ENCODE measurements around the gene GPR68.

Gene GPR68

DNA sequence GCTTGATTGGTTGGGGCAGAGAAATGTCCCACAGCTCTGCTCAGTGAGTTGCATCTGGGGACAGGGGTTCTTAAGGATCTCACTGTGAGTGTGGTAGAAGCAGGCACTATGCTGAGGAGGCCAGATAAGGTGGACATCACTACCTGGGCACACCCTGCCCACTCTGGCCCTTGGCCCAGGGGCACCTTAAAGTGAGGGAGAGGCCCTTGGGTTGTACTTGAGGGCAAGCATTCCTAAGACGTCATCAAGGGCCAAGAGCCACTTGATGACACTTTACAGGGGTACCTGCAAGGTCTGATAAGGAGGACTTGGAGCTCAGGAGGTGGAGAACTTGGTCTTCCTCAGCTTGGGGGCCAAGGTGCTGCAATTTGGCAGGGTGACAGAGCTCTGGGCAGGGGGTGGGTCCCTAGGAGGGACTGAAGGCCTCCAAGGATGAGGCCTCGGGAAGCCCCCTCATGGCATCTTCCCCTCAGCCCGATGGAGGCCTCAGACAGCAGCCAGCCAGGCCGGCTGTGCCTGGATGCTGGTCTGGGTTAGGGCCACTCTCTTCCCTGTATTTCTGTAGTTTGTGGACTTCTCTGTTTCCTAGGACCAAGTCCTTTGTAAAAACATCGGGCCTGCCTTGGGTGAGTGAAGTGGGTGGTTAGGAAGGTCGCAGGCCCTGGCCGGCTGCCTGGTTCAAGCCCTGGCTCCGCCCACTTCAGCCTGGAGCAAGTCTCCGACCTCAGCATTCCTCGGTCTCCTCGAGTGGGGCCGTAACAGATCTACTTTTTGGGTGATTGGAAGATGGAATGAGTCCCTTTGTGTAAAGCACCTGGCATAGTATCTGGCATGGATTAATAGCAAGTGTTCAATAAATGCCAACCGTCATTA is 24.8 kb downstream of the GPR68 start:
- TF ChIP-seq POLR2AphosphoS5 (IDR thresholded peaks at IDR 0.05; ENCODE audit: low read depth, low read length) (no peak), TAF1 (IDR thresholded peaks at IDR 0.05; ENCODE audit: borderline replicate concordance, insufficient read depth, low read length) (no peak), FOXP2 (optimal IDR thresholded peaks at IDR 0.05; ENCODE audit: borderline replicate concordance, extremely low read depth, extremely low read length, insufficient read depth) (no peak), SIN3A (IDR thresholded peaks at IDR 0.05; ENCODE audit: borderline replicate concordance, insufficient read depth, low read length) (no peak)
- TF ChIP-seq, protein P1, sequence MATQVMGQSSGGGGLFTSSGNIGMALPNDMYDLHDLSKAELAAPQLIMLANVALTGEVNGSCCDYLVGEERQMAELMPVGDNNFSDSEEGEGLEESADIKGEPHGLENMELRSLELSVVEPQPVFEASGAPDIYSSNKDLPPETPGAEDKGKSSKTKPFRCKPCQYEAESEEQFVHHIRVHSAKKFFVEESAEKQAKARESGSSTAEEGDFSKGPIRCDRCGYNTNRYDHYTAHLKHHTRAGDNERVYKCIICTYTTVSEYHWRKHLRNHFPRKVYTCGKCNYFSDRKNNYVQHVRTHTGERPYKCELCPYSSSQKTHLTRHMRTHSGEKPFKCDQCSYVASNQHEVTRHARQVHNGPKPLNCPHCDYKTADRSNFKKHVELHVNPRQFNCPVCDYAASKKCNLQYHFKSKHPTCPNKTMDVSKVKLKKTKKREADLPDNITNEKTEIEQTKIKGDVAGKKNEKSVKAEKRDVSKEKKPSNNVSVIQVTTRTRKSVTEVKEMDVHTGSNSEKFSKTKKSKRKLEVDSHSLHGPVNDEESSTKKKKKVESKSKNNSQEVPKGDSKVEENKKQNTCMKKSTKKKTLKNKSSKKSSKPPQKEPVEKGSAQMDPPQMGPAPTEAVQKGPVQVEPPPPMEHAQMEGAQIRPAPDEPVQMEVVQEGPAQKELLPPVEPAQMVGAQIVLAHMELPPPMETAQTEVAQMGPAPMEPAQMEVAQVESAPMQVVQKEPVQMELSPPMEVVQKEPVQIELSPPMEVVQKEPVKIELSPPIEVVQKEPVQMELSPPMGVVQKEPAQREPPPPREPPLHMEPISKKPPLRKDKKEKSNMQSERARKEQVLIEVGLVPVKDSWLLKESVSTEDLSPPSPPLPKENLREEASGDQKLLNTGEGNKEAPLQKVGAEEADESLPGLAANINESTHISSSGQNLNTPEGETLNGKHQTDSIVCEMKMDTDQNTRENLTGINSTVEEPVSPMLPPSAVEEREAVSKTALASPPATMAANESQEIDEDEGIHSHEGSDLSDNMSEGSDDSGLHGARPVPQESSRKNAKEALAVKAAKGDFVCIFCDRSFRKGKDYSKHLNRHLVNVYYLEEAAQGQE (IDR thresholded peaks at IDR 0.05; ENCODE audit: insufficient read depth in 1 of 2, low read depth in 2 of 2, low read length in 2 of 2): no peak

DNA sequence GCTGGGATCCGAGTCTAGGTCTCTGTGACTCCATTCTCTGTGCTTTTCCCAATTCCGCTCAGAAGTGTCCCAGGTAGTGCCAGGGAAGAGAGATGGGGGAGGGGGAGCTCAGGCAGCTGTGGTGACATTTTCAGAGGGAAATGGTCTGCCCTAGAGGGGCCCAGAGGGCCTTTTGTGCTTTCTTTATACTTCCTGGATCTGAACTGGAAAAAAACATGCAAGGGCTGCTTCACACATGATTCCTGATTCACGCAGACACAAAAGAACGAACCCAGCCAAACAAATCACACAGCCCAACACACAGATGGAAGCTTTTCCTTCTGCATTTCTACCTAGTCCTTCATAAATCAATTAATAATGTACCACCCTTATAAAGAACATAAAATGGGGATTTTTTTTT is 26.5 kb downstream of the GPR68 start:
- TF ChIP-seq, protein P1 (IDR thresholded peaks at IDR 0.05; ENCODE audit: insufficient read depth in 1 of 2, low read depth in 2 of 2, low read length in 2 of 2): no peak
- TF ChIP-seq POLR2AphosphoS5 (IDR thresholded peaks at IDR 0.05; ENCODE audit: low read depth, low read length): no peak
- TF ChIP-seq FOXP2 (optimal IDR thresholded peaks at IDR 0.05; ENCODE audit: borderline replicate concordance, extremely low read depth, extremely low read length, insufficient read depth): no peak
- no peak for TF ChIP-seq SIN3A (IDR thresholded peaks at IDR 0.05; ENCODE audit: borderline replicate concordance, insufficient read depth, low read length)
- TF ChIP-seq TAF1 (IDR thresholded peaks at IDR 0.05; ENCODE audit: borderline replicate concordance, insufficient read depth, low read length): no peak

DNA sequence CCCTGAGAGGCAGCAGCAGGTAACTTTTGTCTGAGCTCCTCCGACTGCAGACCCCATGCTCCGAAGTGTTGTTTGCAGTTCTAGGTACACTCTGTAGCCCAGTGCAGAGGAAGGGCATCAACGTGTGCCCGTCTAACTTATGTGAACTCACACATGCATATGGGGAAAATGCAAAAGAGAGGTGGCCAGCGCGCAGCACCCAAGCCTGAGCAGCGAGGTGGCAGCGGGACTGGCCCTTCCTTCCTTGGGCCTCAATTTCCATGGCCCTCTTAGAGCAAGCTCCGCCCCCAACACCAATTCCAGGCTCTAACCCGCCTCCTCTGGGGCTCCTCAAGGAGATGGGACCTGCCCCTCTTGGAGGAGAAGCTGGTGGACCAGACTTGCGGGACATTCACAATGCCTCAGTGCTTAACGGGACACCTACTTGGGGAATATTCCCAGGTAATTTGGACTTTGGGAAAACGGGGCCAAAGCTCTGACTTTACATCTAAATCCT is 27.7 kb downstream of the GPR68 start:
- TF ChIP-seq FOXP2 (optimal IDR thresholded peaks at IDR 0.05; ENCODE audit: borderline replicate concordance, extremely low read depth, extremely low read length, insufficient read depth) (no peak), POLR2AphosphoS5 (IDR thresholded peaks at IDR 0.05; ENCODE audit: low read depth, low read length) (no peak), TAF1 (IDR thresholded peaks at IDR 0.05; ENCODE audit: borderline replicate concordance, insufficient read depth, low read length) (no peak), SIN3A (IDR thresholded peaks at IDR 0.05; ENCODE audit: borderline replicate concordance, insufficient read depth, low read length) (no peak)
- TF ChIP-seq, protein P1 (IDR thresholded peaks at IDR 0.05; ENCODE audit: insufficient read depth in 1 of 2, low read depth in 2 of 2, low read length in 2 of 2): no peak

DNA sequence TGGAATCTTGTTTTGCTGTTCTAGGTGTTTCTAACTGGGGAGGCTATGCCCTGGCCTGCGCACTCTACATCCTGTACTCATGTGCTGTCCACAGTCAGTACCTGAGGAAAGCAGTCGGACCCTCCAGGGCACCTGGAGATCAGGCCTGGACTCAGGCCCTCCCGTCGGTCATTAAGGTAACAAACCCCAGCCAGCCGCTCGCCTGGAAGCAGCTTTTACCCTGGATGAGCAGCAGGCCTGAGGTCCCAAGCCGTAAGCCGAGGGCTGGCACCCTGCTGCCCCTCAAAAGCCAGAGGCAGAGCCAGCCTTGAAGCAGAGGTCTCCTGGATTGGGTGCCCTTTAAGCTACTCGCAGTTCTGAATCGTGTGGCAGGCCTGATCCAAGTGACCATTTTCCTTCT is 29.1 kb downstream of the GPR68 start:
- TF ChIP-seq POLR2AphosphoS5 (IDR thresholded peaks at IDR 0.05; ENCODE audit: low read depth, low read length): no peak
- no peak for TF ChIP-seq FOXP2 (optimal IDR thresholded peaks at IDR 0.05; ENCODE audit: borderline replicate concordance, extremely low read depth, extremely low read length, insufficient read depth)
- TF ChIP-seq TAF1 (IDR thresholded peaks at IDR 0.05; ENCODE audit: borderline replicate concordance, insufficient read depth, low read length): no peak
- TF ChIP-seq, protein P1 (IDR thresholded peaks at IDR 0.05; ENCODE audit: insufficient read depth in 1 of 2, low read depth in 2 of 2, low read length in 2 of 2): no peak
- no peak for TF ChIP-seq SIN3A (IDR thresholded peaks at IDR 0.05; ENCODE audit: borderline replicate concordance, insufficient read depth, low read length)

Measured in PFSK-1 (cell line).